HUES64 (cell line): ENCODE data around the gene CD44.
A peak's percentile ranks its signal among the peaks of the same experiment; 100 is the strongest.

Experiments
- H3K27ac ChIP-seq: 2 replicates; pipeline ENCODE4 v1.7.0; 2013; ENCODE audit warnings: low read depth, low read length, inconsistent platforms
- H3K27me3 ChIP-seq: 2 replicates; pipeline ENCODE4 v1.6.1; 2013; ENCODE audit warnings: mild to moderate bottlenecking, low read length; ENCODE audit not compliant: insufficient read depth
- H3K36me3 ChIP-seq: 2 replicates; pipeline ENCODE4 v1.6.1; 2013; ENCODE audit warnings: mild to moderate bottlenecking, low read length; ENCODE audit not compliant: insufficient read depth
- H3K4me1 ChIP-seq: 2 replicates; pipeline ENCODE4 v1.6.1; 2013; ENCODE audit warnings: mild to moderate bottlenecking, low read length, moderate library complexity; ENCODE audit not compliant: insufficient read depth
- H3K4me3 ChIP-seq: 2 replicates; pipeline ENCODE4 v1.5.1; 2013; ENCODE audit warnings: mild to moderate bottlenecking, low read length, moderate library complexity
- H3K9ac ChIP-seq: 2 replicates; pipeline ENCODE4 v1.6.1; 2013; ENCODE audit warnings: mild to moderate bottlenecking, low read depth, low read length
- H3K9me3 ChIP-seq: 2 replicates; pipeline ENCODE4 v1.6.1; 2013; ENCODE audit warnings: low read depth, low read length; ENCODE audit not compliant: insufficient read depth
- WGBS: fragments of 150-250, 120-280 bp; methylation state at CpG from one replicate; pipeline ENCODE4 v1.1.7; 2013; ENCODE audit warnings: missing lambda C conversion rate; 5-methylcytosine and 5-hydroxymethylcytosine counted together

The CD44 gene

GRCh38 chr11:35207471-35208403 is 68.8 kb downstream of the CD44 start:
- H3K27ac ChIP-seq: no peak overlapping the region
- 0 out of 2 replicates have a peak, but pooled peaks cover 3% of the 10 kb centered on the region for H3K9me3 ChIP-seq
- 86% methylated on average over 8 of the region's 10 CpGs for WGBS
- H3K27me3 ChIP-seq: no peaks in the 10 kb centered on the region
- peaks cover 17% of the 10 kb centered on the region for H3K4me1 ChIP-seq
- H3K36me3 ChIP-seq: no peaks in the 10 kb centered on the region; the same call in 1 of the 2 replicates
- no peak overlapping the region for H3K9ac ChIP-seq
- H3K4me3 ChIP-seq: no peak overlapping the region

DNA sequence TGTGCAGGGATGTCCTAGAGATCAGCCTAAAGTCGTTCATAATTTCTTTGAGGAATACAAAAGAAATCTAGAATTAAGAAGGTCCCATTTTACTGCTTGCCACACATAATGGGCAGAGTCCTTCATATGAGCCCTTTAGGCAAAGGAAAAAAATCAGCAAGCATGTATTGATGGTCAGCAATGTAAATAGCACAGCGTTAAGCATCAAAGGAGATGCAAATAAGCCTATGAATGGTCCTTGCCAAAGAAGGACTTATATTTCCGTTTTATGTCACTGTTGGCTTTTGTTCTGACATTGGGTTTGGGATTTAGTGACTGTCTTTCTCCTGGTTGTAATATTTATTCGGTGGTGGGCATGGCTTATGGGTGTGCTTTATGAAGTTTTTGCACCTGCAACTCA is 69.8 kb downstream of the CD44 start:
- no peaks in the 10 kb centered on the region; the same call in 1 of the 2 replicates for H3K36me3 ChIP-seq
- no peak overlapping the region for H3K9ac ChIP-seq
- no peak overlapping the region for H3K4me3 ChIP-seq
- H3K27ac ChIP-seq: no peak overlapping the region
- H3K27me3 ChIP-seq: no peaks in the 10 kb centered on the region
- 60% methylated on average over 3 of the region's 4 CpGs for WGBS
- H3K9me3 ChIP-seq: 0 out of 2 replicates have a peak, but pooled peaks cover 3% of the 10 kb centered on the region
- H3K4me1 ChIP-seq: peaks cover 17% of the 10 kb centered on the region

GRCh38 chr11:35210876-35211546 is 72.0 kb downstream of the CD44 start:
- H3K4me3 ChIP-seq: no peak overlapping the region
- H3K4me1 ChIP-seq: peaks cover 27% of the 10 kb centered on the region
- H3K27ac ChIP-seq: no peak overlapping the region
- 68% methylated on average over 2 of the region's 3 CpGs for WGBS
- no peaks in the 10 kb centered on the region for H3K27me3 ChIP-seq
- no peak overlapping the region for H3K9ac ChIP-seq
- no peaks in the 10 kb centered on the region; the same call in 1 of the 2 replicates for H3K36me3 ChIP-seq
- 0 out of 2 replicates have a peak, but pooled peaks cover 3% of the 10 kb centered on the region for H3K9me3 ChIP-seq

DNA sequence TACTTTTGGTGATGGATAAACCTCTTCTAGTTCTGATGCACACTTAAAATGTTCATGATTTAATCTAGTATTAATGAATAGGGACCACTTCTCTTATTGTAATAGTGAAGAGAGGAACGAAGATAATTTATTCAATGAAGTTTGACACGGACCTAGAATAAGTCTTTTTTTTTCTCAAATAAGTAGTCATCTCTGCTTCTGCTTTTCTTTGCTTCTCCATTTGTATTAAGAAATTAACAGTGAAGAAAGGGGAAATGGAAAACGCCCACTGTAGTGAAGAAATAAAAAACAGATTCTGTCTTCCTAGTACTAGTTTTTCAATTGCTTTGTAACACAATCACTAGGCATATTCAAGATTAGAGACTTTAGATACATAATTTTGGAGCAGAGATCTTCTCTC is 73.0 kb downstream of the CD44 start:
- Histone ChIP-seq H3K27me3 (no peaks in the 10 kb centered on the region), H3K9me3 (0 out of 2 replicates have a peak, but pooled peaks cover 3% of the 10 kb centered on the region), H3K9ac (no peak overlapping the region), H3K4me3 (no peak overlapping the region), H3K4me1 (peaks cover 33% of the 10 kb centered on the region), H3K27ac (no peak overlapping the region), H3K36me3 (no peaks in the 10 kb centered on the region; the same call in 1 of the 2 replicates)
- WGBS: 86% methylated on average over 1 of the region's 3 CpGs

- 0 out of 2 replicates have a peak, but pooled peaks cover 3% of the 10 kb centered on the region for H3K9me3 ChIP-seq
- no peaks in the 10 kb centered on the region for H3K27me3 ChIP-seq
- WGBS: 70% methylated on average over 2 of the region's 2 CpGs
- H3K4me1 ChIP-seq: peaks cover 30% of the 10 kb centered on the region
- H3K9ac ChIP-seq: no peak overlapping the region
- H3K36me3 ChIP-seq: peaks cover 3% of the 10 kb centered on the region; the same call in 1 of the 2 replicates
- H3K27ac ChIP-seq: peak overlapping the region; percentile 74
- H3K4me3 ChIP-seq: no peak overlapping the region
Observed at GRCh38 chr11:35214226-35214770, 75.3 kb downstream of the CD44 start.

GRCh38 chr11:35214792-35215193 is 75.8 kb downstream of the CD44 start:
- 0 out of 2 replicates have a peak, but pooled peaks cover 3% of the 10 kb centered on the region for H3K9me3 ChIP-seq
- peaks cover 3% of the 10 kb centered on the region; the same call in 1 of the 2 replicates for H3K36me3 ChIP-seq
- 25% methylated on average over 1 of the region's 1 CpG for WGBS
- H3K27ac ChIP-seq: peak overlapping the region; percentile 86; the same call in 1 of the 2 replicates
- peaks cover 30% of the 10 kb centered on the region for H3K4me1 ChIP-seq
- H3K27me3 ChIP-seq: no peaks in the 10 kb centered on the region
- H3K9ac ChIP-seq: no peak overlapping the region
- H3K4me3 ChIP-seq: no peak overlapping the region

- peaks cover 3% of the 10 kb centered on the region; the same call in 1 of the 2 replicates for H3K36me3 ChIP-seq
- H3K9me3 ChIP-seq: no peaks in the 10 kb centered on the region
- H3K9ac ChIP-seq: no peak overlapping the region
- peak overlapping the region; percentile 78; the same call in 1 of the 2 replicates for H3K27ac ChIP-seq
- H3K4me3 ChIP-seq: no peak overlapping the region
- peaks cover 30% of the 10 kb centered on the region for H3K4me1 ChIP-seq
- H3K27me3 ChIP-seq: no peaks in the 10 kb centered on the region
Observed at GRCh38 chr11:35215945-35216344, 77.0 kb downstream of the CD44 start.

DNA sequence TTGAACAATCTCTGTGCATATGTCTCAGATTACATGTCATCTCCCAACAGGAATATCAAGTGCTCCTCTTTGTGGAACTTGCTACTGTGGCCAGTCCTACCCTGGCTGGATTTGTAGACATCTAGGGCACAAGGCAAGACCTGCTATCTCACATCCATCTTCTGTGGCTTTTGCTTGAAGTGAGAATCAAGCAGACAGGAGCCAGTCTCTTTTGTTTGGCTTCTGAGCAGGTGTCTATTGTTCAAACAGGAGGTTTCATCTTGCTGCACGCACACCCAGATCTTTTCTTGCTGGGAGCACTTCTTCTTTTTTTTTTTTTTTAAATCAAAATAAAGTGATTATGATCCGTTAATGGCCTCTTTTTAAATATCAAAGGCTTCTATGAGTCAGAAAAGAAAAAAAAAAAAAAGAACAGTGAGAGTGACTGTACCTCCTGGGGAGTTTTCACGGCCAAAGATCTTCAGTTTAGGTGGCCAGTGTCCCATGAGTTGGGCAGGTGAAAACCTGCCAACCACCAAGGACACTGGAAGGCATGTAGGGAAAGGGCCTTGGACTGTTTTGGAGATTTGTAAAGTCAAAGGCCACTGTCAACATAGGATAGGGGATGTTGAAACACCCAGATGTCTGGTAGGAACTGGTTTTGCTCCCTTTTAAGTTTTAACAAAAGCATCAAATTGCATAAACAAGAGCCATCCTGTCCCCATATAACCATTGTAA is 78.1 kb downstream of the CD44 start:
- Histone ChIP-seq H3K4me1 (peaks cover 30% of the 10 kb centered on the region), H3K9ac (no peak overlapping the region), H3K4me3 (no peak overlapping the region), H3K36me3 (peaks cover 3% of the 10 kb centered on the region; the same call in 1 of the 2 replicates), H3K27me3 (no peaks in the 10 kb centered on the region), H3K27ac (peak overlapping the region; percentile 78; the same call in 1 of the 2 replicates), H3K9me3 (no peaks in the 10 kb centered on the region)
- WGBS: 21% methylated on average over 1 of the region's 3 CpGs

DNA sequence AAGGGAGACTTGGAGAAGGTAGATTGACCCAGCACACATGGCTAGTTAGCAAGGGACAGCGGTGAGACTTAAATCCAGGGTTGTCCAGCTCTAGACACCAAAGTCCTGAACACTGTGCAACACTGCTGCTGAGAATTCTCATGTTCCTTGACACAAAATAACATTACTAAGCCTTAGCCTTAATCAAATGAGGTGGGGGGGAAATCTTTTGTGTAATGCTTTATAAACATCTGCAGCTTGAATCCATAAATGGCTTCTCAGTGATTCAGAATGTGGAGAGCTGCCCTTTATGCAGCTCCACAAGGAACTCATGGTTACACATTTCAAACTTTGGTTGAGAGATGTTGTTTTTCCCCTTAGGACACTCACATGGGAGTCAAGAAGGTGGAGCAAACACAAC is 80.0 kb downstream of the CD44 start:
- Histone ChIP-seq H3K36me3 (peaks cover 3% of the 10 kb centered on the region; the same call in 1 of the 2 replicates), H3K9ac (no peak overlapping the region), H3K27ac (no peak overlapping the region), H3K27me3 (no peaks in the 10 kb centered on the region), H3K4me1 (peaks cover 29% of the 10 kb centered on the region), H3K9me3 (no peaks in the 10 kb centered on the region), H3K4me3 (no peak overlapping the region)
- 100% methylated on average over 1 of the region's 1 CpG for WGBS

- 87% methylated on average over 9 of the region's 9 CpGs for WGBS
- Histone ChIP-seq H3K27ac (no peak overlapping the region), H3K4me1 (no peaks in the 10 kb centered on the region; the same call in 1 of the 2 replicates), H3K9ac (no peak overlapping the region), H3K4me3 (no peak overlapping the region), H3K36me3 (peaks cover 3% of the 10 kb centered on the region; the same call in 1 of the 2 replicates), H3K27me3 (no peaks in the 10 kb centered on the region), H3K9me3 (no peaks in the 10 kb centered on the region)
Observed at GRCh38 chr11:35223371-35223796, 84.4 kb downstream of the CD44 start.
